SJCRH30 (cell line): ENCODE data around the gene AMBRA1. TPM values are rescaled to one million over a fixed set of nuclear protein-coding genes. Genes with fewer than 3 reads are reported as not detected.
A peak's percentile ranks its signal among the peaks of the same experiment; 100 is the strongest.
"Not testable (repeated sequence)": the region's sequence is repeated elsewhere in the genome, so short reads cannot be mapped to it uniquely, and the experiment has no call there.

ENCODE experiments used
- DNase-seq, 2 experiments: peaks; one replicate each; pipeline ENCODE4 v3.0.0-alpha.2; 2015 to 2020
- H3K27ac ChIP-seq: fragments of 250-450 bp; sonication (Bioruptor Pico); 2 replicates; pipeline ENCODE4 v1.5.1; 2020; ENCODE audit warnings: mild to moderate bottlenecking, moderate library complexity
- H3K27me3 ChIP-seq: fragments of 250-450 bp; sonication (Bioruptor Pico); 2 replicates; pipeline ENCODE4 v1.5.1; 2020; ENCODE audit warnings: mild to moderate bottlenecking, moderate library complexity
- H3K36me3 ChIP-seq: fragments of 250-450 bp; sonication (Bioruptor Pico); 2 replicates; pipeline ENCODE4 v1.5.1; 2020; ENCODE audit warnings: mild to moderate bottlenecking, moderate library complexity
- H3K4me1 ChIP-seq: fragments of 250-450 bp; sonication (Bioruptor Pico); 2 replicates; pipeline ENCODE4 v1.5.1; 2020; ENCODE audit warnings: mild to moderate bottlenecking, moderate library complexity
- H3K4me3 ChIP-seq: fragments of 250-450 bp; sonication (Bioruptor Pico); 2 replicates; pipeline ENCODE4 v1.5.1; 2020; ENCODE audit warnings: mild to moderate bottlenecking, moderate library complexity
- H3K9me3 ChIP-seq: fragments of 250-450 bp; sonication (Bioruptor Pico); replicated peaks from 2 replicates; pipeline ENCODE4 v1.5.1; 2020; ENCODE audit warnings: mild to moderate bottlenecking, moderate library complexity
- total RNA-seq: library from RNA; depleted of rRNA; stranded (reverse); fragments of >200 nt; shearing (Covaris generic); gene quantifications from 2 replicates; pipeline ENCODE4 v1.2.3, GENCODE V29; 2014

Gene AMBRA1
- total RNA-seq, 1 experiment from 2014 or later, result 23.1 TPM

GRCh38 chr11:46524201-46524770 lies 69.5 kb downstream of the AMBRA1 start:
- no peak for DNase-seq
- Histone ChIP-seq H3K4me1 (peaks cover 17% of the 10 kb centered on the region), H3K36me3 (no peaks in the 10 kb centered on the region), H3K4me3 (no peak overlapping the region), H3K27ac (no peak overlapping the region), H3K9me3 (no peaks in the 10 kb centered on the region), H3K27me3 (no peaks in the 10 kb centered on the region)

GRCh38 chr11:46523290-46523689 lies 70.5 kb downstream of the AMBRA1 start:
- Histone ChIP-seq H3K4me3 (no peak overlapping the region), H3K27me3 (no peaks in the 10 kb centered on the region)

DNA sequence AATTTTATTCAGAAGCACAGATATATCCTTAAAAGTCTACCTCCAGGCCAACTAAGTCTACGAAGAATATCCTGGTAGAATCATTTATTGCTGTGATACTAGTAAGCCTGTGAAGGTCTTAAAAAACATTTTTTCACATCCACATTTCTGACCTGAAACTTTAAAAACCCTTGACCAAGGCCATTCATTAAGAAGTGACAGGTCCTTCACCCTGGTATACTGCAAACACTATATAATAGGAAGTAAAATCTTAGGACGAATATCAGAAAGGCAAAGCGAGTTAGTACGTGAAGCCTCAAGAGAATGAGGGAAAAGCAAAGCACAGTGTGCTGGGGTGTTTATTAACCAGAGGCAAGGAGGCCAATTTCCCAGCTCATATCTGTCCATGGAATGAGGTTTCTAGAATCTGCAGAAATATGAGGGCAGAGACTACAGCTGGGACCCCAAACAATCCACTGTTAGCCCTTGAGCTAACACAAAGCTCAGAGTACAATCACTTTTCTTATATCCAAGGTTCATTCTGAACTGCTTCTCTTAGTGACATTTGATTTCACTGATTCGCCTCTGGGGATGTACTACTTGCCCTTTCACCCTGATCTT lies 71.0 kb downstream of the AMBRA1 start:
- H3K36me3 ChIP-seq, result no peaks in the 10 kb centered on the region
- no peaks in the 10 kb centered on the region for H3K9me3 ChIP-seq
- peaks cover 17% of the 10 kb centered on the region for H3K4me1 ChIP-seq
- no peak for DNase-seq
- H3K4me3 ChIP-seq, result no peak overlapping the region
- H3K27ac ChIP-seq, result no peak overlapping the region
- H3K27me3 ChIP-seq, result no peaks in the 10 kb centered on the region

More at GRCh38 chr11:46523290-46523689, 70.5 kb downstream of the AMBRA1 start:
- peaks cover 17% of the 10 kb centered on the region for H3K4me1 ChIP-seq
- H3K9me3 ChIP-seq, result no peaks in the 10 kb centered on the region
- no peak for DNase-seq
- no peak overlapping the region for H3K27ac ChIP-seq
- H3K36me3 ChIP-seq, result no peaks in the 10 kb centered on the region

DNA sequence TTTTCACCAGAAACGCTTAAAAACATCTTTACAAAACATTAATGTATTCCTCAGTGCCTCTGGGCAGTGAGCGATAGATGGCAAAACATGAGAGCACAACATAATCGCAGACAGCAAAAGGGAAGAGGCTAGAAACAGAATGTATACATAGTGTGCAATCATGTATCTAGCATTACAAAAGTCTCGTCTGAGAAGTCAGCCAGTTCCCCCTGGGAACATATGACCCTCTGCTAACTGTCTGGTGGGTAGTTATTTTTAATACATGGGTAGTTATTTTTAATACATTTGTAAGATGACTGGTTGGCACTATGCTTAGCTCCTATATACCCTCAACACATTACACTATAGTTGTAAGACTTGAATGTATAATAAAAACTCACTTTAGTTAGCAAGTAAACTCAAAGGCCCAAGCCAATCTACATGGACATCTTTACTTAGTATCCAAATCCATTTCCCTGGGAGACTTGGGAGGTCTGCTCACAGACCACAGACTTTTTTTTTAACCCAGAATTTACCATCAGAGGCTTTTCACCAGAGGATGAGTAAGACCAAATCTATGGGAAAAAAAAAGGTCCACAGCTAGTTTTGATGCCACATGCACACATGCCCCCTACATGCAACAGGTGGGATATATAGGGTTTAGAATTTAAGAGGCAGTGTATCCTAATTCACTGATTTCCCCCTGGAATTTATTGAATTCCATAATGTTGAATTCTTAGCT lies 71.7 kb downstream of the AMBRA1 start:
- no peaks in the 10 kb centered on the region for H3K9me3 ChIP-seq
- peaks cover 17% of the 10 kb centered on the region for H3K4me1 ChIP-seq
- H3K36me3 ChIP-seq, result no peaks in the 10 kb centered on the region
- H3K27me3 ChIP-seq, result no peaks in the 10 kb centered on the region
- H3K4me3 ChIP-seq, result no peak overlapping the region
- H3K27ac ChIP-seq, result no peak overlapping the region
- peak; percentile 36 to 60 for DNase-seq

GRCh38 chr11:46520971-46521745 lies 72.7 kb downstream of the AMBRA1 start:
- H3K4me3 ChIP-seq, result no peak overlapping the region
- peak; percentile 21 to 30 for DNase-seq
- H3K27ac ChIP-seq, result no peak overlapping the region
- H3K9me3 ChIP-seq, result no peaks in the 10 kb centered on the region
- no peaks in the 10 kb centered on the region for H3K27me3 ChIP-seq
- no peaks in the 10 kb centered on the region for H3K36me3 ChIP-seq
- peaks cover 17% of the 10 kb centered on the region for H3K4me1 ChIP-seq

DNA sequence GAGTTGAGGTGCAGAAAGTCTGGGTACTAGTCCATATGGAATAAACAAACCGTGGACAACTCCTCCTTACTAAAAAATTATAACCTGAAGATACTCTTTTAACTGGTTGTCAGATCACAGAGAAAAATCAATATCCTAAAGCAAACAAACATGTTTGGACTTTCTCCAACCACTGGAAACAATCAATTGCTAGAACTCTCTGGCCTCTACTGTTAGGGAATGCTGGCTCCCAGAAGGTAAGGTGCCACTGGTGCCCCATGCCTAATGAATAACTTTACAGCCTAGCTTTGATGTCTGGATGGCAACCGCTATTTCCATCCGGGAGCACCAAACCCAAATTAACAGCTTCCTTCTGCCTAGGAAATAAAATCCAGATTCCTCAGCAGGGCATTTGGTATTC lies 74.5 kb downstream of the AMBRA1 start:
- no peaks in the 10 kb centered on the region for H3K27me3 ChIP-seq
- no peak overlapping the region for H3K4me3 ChIP-seq
- no peaks in the 10 kb centered on the region for H3K9me3 ChIP-seq
- DNase-seq, result no peak
- no peak overlapping the region for H3K27ac ChIP-seq
- no peaks in the 10 kb centered on the region for H3K36me3 ChIP-seq
- H3K4me1 ChIP-seq, result peaks cover 17% of the 10 kb centered on the region

DNA sequence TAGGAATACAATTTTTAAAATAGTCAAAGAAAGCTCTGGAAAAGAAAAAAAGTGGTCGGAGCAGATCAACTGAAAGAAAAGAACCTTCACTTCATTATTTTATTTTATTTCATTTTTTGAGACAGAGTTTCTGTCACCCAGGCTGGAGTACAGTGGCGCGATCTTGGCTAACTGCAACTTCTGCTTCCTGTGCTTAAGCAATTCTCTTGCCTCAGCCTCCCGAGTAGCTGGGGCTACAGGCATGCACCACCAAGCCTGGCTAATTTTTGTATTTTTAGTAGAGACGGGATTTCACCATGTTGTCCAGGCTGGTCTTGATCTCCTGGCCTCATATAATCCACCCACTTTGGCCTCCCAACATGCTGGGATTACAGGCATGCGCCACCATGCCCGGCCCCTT lies 74.9 kb downstream of the AMBRA1 start:
- not testable (repeated sequence) for H3K27ac ChIP-seq, H3K4me3 ChIP-seq, H3K9me3 ChIP-seq, H3K27me3 ChIP-seq, H3K36me3 ChIP-seq, DNase-seq
- peaks cover 17% of the 10 kb centered on the region for H3K4me1 ChIP-seq

GRCh38 chr11:46514370-46514769 lies 79.5 kb downstream of the AMBRA1 start:
- Histone ChIP-seq H3K27me3 (no peaks in the 10 kb centered on the region), H3K27ac (no peak overlapping the region), H3K36me3 (no peaks in the 10 kb centered on the region), H3K4me3 (no peak overlapping the region), H3K4me1 (no peaks in the 10 kb centered on the region), H3K9me3 (no peaks in the 10 kb centered on the region)
- no peak for DNase-seq

DNA sequence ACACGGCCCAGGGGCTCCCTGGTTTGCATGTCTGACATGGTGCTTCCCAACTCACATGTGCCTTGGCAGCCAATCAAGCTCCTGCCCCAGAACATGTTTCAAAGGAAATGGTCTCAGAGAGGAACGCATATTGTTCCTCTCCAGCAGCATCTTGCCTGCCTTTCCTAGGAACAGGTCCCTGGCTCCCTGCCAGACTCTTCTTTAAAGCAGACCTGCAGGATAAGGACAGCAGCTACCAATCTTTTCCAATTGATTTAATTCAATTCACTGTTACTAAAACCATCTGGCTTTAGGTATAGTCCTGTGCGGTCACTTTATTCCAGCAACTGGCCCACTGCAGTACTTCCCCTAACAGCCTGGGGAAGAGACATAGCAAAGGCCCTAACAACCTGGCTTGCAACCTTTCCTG lies 79.9 kb downstream of the AMBRA1 start:
- no peaks in the 10 kb centered on the region for H3K36me3 ChIP-seq
- H3K27me3 ChIP-seq, result no peaks in the 10 kb centered on the region
- no peaks in the 10 kb centered on the region for H3K4me1 ChIP-seq
- H3K27ac ChIP-seq, result no peak overlapping the region
- H3K4me3 ChIP-seq, result no peak overlapping the region
- DNase-seq, result no peak
- no peaks in the 10 kb centered on the region for H3K9me3 ChIP-seq

DNA sequence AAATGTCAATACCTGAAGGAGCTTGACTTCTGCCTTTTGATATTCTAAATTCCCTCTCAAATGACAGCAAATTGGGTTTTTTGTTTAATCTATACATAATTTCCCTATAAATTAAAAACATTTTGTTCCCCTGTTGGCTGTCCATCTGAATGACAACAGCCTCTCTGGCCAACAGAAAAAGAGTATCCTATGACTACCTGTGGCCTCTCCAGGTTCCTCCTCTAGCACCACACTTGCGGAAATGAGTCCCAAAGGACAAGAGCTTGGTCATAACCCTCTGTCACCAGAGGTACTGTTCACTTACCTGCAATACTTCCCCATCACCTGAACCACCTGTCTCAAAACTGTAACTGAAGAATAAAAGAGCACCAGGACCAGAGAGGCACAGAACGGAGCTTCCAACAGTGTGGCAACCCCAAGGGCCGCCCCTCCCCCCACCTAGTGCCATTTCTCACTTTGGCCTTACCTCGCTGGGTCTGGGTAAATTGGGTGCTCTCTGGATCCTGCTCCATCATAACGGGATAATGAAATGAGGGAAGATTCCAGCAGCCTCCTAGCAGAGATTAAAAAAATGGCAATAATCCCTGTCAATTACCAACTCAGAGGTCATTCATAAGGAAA lies 81.5 kb downstream of the AMBRA1 start:
- Histone ChIP-seq H3K27ac (no peak overlapping the region), H3K4me1 (no peaks in the 10 kb centered on the region), H3K4me3 (no peak overlapping the region), H3K27me3 (no peaks in the 10 kb centered on the region), H3K9me3 (no peaks in the 10 kb centered on the region), H3K36me3 (no peaks in the 10 kb centered on the region)
- no peak for DNase-seq

- no peaks in the 10 kb centered on the region for H3K4me1 ChIP-seq
- no peak overlapping the region for H3K27ac ChIP-seq
- no peak overlapping the region for H3K4me3 ChIP-seq
- H3K9me3 ChIP-seq, result no peaks in the 10 kb centered on the region
- DNase-seq, result no peak
- no peaks in the 10 kb centered on the region for H3K36me3 ChIP-seq
- no peaks in the 10 kb centered on the region for H3K27me3 ChIP-seq
These were observed 82.5 kb downstream of the AMBRA1 start for GRCh38 chr11:46511342-46511741.

- no peak for DNase-seq
- Histone ChIP-seq H3K27me3 (no peaks in the 10 kb centered on the region), H3K9me3 (no peaks in the 10 kb centered on the region), H3K36me3 (no peaks in the 10 kb centered on the region), H3K4me3 (no peak overlapping the region), H3K4me1 (no peaks in the 10 kb centered on the region), H3K27ac (no peak overlapping the region)
These were observed 85.5 kb downstream of the AMBRA1 start for GRCh38 chr11:46508360-46508759.

DNA sequence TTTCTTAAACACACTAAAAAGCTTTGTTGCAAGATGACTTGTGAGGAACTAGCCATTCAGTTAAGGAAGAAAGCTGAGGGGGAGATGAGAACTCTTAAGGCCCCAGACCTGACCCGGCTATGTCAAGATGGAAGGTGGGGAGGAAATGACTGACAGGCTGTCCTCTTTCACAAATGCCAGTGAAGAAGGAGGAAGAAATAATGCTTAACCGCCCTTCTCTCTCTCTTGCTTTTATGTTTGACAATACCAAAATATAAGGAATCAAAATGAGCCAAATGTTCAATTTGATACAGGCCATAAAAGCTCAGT lies 87.4 kb downstream of the AMBRA1 start:
- peaks cover 4% of the 10 kb centered on the region for H3K36me3 ChIP-seq
- DNase-seq, result no peak
- H3K9me3 ChIP-seq, result no peaks in the 10 kb centered on the region
- H3K27me3 ChIP-seq, result no peaks in the 10 kb centered on the region
- H3K4me1 ChIP-seq, result no peaks in the 10 kb centered on the region
- no peak overlapping the region for H3K4me3 ChIP-seq
- no peak overlapping the region for H3K27ac ChIP-seq

- H3K27ac ChIP-seq, result no peak overlapping the region
- H3K4me3 ChIP-seq, result no peak overlapping the region
- no peaks in the 10 kb centered on the region for H3K4me1 ChIP-seq
- DNase-seq, result no peak
- H3K36me3 ChIP-seq, result peaks cover 5% of the 10 kb centered on the region
- H3K27me3 ChIP-seq, result no peaks in the 10 kb centered on the region
- no peaks in the 10 kb centered on the region for H3K9me3 ChIP-seq
These were observed 87.9 kb downstream of the AMBRA1 start for GRCh38 chr11:46505741-46506482.
